Measurements from ENCODE around the gene JOSD1. TPM values are rescaled to one million over a fixed set of nuclear protein-coding genes. Genes with fewer than 3 reads are reported as not detected.

The JOSD1 gene
- total RNA-seq, 1 experiment from 2014 or later = 49.9 TPM

DNA sequence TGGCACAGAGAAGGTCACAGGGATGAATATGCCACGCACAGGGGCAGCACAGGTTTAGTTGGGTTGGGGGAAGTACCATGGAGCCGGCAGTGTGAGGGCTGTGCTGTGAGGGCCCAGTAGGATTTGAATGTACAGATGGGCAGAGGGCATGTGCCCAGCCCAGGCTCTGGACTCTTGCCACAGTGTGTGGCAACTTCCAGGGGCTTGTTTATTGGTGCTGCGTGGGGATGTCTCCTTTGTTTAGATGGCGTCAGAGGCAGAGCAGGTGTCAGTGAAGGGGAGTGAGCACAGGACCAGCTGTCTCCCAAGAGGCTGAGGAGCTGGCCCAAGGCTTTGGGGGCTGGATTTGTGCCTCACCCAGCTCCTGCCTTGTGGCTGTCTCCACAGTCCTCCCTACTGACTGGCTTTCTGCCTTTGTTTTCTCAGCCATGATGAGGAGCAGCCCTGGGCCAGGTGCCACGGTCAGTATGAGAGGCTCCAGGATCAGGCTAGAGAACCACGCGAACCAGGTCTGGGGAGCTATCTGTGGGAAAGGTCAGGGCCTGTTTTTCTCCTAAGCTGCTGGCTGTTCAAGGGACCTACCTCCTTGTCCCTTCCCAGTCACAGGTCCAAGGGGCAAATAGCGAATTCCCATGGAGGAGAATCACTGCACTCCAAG is 33.1 kb upstream of the JOSD1 start:
- DNase-seq (ENCODE audit: extremely low read depth, low read depth) = no peak

DNA sequence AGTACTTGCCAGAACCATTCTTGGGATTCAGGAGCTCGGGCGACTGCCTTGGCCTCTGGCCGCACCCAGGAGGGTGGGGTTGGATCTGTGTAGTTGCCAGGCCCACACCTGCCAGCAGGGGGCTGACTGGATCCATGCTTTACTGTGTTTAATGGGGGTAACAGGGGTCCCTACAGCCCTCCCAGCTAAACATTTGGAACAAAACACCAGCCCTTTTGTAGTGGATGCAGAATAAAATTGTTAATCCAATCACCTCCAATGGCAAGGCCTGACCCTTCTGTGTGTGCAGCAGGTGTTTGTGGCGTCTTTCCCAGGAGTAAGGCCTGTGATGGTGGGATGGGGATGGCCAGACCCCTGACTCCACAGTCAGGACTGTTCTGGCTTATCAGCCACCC is 32.6 kb upstream of the JOSD1 start:
- peak; percentile 12 for DNase-seq (ENCODE audit: extremely low read depth, low read depth)

DNA sequence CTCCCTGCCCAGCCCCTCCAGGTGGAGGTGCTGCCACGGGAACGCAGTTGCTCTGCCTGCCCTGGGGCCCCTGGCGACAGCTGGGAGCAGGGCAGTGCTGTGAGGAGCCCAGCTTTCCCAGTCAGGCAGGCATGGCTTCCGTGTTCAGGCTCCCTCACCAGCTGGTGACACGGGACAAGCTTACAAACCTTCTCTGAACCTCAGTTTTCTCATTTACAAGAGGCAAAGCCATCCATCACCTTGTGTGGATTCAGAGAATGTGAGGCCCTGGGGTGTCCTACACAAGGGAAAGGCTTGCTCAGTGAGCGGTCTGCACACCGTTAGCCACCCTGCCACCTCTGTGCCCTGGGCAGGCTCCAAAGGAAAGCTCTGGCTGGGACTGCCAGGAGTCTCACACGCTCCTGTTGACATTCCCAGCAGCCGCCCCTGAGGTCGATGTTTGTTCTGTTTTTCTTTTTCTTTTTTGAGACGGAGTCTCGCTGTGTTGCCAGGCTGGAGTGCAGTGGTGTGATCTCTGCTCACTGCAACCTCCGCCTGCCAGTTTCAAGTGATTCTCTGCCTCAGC is 31.6 kb upstream of the JOSD1 start:
- DNase-seq (ENCODE audit: extremely low read depth, low read depth) = no peak

DNA sequence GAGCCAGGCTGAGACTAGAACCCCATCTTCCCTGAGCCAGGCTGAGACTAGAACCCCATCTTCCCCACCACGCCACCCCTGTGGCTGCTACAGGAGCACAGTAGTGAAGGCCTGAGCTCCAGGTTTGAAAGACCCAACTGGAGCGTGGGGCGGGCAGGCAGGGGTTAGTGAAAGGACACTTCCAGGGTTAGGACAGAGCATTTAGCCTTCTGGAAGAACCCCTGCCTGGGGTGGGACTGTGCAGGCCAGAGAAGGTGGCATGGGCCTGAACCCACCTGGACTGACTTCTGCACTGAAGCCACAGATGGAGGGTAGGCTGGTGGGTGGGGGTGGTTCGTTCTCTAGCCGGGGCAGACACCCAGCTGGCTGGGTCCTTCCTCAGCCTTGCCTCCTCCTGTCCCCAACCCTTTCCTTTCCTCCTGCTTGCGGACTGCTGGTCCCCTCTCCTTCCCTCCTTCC is 31.0 kb upstream of the JOSD1 start:
- DNase-seq (ENCODE audit: extremely low read depth, low read depth) = no peak

- no peak for DNase-seq (ENCODE audit: extremely low read depth, low read depth)
Measured at GRCh38 chr22:38730411-38730871, 29.7 kb upstream of the JOSD1 start.

- no peak for DNase-seq (ENCODE audit: extremely low read depth, low read depth)
Measured at GRCh38 chr22:38729946-38730345, 29.2 kb upstream of the JOSD1 start.

- no peak for DNase-seq (ENCODE audit: extremely low read depth, low read depth)
Measured at GRCh38 chr22:38728871-38729796, 28.4 kb upstream of the JOSD1 start.

DNA sequence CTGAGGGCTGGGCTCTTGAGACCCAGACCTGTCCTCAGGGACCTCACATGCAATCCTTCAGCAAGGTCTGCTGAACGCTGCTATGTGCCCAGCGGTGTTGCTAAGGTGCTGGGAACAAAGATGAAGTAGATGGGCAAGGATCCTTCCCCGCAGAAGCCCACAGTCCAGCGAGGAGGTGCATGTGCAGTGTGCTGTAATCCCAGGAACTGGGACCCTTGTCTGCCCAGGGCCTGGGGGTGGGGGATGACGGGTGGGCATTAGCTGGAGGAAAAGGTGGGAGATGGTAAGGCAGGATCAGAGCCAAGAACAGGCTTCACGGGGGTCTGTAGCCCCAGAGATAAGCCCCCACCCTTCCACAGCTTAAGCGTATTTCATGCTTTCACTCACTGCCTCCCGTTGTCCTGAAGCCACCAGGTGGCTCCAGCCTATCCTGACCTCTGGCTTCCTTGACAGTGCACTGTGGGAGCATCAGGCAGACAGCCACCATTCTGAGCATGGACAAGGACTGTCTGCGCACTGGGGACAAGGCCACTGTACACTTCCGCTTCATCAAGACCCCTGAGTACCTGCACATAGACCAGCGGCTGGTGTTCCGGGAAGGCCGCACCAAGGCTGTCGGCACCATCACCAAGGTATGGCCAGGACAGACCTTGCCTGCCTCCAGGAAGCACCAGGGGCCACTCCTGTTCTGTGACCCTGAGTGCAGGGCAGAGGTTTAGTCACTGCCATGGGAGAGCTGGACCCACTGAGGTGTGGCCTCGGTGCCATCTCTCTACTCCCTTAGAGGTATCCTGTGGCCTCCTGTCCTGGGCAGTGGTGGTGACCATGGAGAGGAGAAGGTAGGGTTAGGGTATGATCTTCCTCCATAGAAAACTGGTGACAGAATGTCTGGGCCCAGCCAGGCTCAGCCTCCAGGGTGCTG is 27.0 kb upstream of the JOSD1 start:
- no peak for DNase-seq (ENCODE audit: extremely low read depth, low read depth)

GRCh38 chr22:38727123-38727522 is 26.4 kb upstream of the JOSD1 start:
- DNase-seq (ENCODE audit: extremely low read depth, low read depth) = no peak

GRCh38 chr22:38725900-38726655 is 25.3 kb upstream of the JOSD1 start:
- no peak for DNase-seq (ENCODE audit: extremely low read depth, low read depth)

DNA sequence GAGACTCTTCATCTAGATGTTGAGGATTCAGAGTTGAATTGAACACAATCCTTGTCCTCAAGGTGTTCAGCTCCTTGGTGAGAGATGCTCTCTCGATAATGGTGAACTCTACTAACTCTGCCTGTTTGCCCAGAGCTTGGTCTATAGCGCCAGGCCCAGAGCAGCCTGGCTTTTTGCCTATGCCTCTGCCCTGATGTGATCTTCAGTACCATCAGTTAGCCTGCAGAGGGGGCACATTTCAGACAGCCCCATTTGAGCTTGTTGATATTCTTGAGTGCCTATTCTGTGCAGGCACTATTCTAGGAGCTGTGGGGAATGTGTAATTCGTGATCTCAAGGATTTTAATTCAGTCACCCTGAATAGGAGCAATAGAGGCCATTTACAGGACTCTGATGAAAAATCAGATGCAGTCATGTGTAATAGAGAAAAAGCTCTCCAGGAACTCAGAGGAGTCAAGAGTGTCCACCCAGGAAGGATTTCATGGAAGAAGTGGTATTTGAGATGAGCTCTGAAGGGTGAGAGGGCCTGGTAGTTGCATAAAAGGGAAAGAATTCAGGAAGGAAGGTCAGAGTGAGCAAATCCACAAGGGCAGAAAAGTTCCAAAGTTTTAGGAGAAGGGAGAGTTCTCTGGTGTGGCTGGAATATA is 24.3 kb upstream of the JOSD1 start:
- peak; percentile 7 for DNase-seq (ENCODE audit: extremely low read depth, low read depth)

DNA sequence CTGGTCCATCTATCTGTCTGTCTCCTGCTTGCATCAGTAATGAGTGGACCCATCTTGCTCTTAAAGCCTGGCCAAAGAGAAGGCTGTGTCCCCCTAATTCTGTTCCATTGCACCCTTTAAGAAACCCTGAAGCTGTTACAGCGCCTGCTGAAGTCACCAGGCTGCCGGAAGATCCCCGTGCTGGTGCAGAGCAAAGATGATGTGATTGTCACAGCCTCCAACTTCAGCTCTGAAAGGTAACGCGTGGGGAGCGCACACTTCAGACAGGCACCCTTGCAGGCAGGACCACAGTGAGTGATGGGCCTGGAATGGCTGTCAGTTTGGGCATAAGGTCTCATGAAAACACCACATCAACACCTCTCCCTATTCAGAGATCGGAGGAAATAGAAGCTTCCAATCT is 23.4 kb upstream of the JOSD1 start:
- no peak for DNase-seq (ENCODE audit: extremely low read depth, low read depth)

GRCh38 chr22:38721551-38721950 is 20.8 kb upstream of the JOSD1 start:
- no peak for DNase-seq (ENCODE audit: extremely low read depth, low read depth)

GRCh38 chr22:38720350-38720749 is 19.6 kb upstream of the JOSD1 start:
- DNase-seq (ENCODE audit: extremely low read depth, low read depth) = no peak

- DNase-seq (ENCODE audit: extremely low read depth, low read depth) = no peak
Measured at GRCh38 chr22:38719196-38719595, 18.5 kb upstream of the JOSD1 start.

DNA sequence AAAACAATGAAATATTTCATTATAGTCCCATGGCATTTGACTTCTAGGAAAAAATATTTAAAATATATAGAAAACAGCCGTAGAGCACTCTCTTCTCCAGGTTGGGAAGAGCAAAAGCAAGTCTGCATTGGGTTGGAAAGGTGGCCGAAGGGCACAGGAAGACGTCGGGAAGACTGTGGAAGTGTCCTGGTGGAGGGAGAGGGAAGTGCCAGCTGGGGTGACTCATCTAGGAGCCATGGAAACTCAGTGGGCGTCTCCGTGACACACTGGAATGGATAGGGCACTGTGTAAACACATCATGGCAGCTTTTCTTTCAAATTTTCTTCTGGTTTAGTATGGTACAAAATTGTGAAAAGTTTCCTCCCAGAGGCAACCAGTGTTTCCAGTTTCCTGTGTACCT is 17.7 kb upstream of the JOSD1 start:
- DNase-seq (ENCODE audit: extremely low read depth, low read depth) = peak; percentile 41

GRCh38 chr22:38717244-38717643 is 16.5 kb upstream of the JOSD1 start:
- no peak for DNase-seq (ENCODE audit: extremely low read depth, low read depth)

DNA sequence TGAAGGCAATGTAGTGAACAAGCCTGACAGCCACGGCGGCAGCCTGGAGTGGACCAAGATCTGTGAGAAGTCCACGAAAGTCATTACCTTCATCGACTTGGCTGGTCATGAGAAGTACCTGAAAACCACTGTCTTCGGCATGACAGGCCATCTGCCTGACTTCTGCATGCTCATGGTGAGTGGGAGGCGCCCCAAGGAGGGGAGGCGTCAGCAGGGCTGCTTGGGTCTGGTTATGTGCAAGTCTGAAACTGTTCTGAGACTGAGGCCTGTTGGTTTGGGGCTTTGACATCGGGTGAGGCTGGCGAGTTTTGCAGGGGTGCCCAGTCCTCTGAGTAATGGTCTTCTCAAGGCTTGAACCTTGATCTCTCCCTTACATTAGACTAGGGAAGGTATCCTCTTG is 16.1 kb upstream of the JOSD1 start:
- no peak for DNase-seq (ENCODE audit: extremely low read depth, low read depth)

DNA sequence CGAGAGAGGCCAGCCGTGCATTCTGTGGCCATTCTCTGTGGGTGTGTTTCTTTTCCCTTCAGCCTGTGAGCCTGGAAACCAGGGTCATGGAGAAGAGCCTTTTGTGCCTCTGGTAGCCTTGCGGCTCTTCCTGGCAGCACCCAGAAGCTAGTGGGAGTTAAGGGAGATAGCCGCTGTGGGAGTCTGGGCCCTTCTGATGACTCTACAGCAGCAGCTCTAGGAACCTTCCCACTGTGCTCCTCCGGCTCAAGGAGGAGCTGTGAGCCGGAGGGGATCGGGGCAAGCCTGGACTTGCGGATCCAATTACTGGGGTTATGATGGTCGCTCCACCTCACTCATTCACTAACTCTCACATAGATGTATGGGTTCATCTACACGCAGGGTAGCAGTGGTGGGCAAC is 15.5 kb upstream of the JOSD1 start:
- no peak for DNase-seq (ENCODE audit: extremely low read depth, low read depth)
